Kidney (tissue), 14 donors: Measurements from ENCODE around the gene HCK. TPM values are rescaled to one million over a fixed set of nuclear protein-coding genes. Genes with fewer than 3 reads are reported as not detected.

Source experiments
- DNase-seq, 5 donors: peaks; one replicate each; pipeline ENCODE4 v3.0.0-alpha.2; 2013 to 2020
- FAIRE-seq: peaks from 2 replicates; lab custom pipeline; 2012; peaks lifted over from hg19 to GRCh38; lab: Jason Lieb, UNC
- H3K27ac ChIP-seq, 2 donors: one replicate each; pipeline ENCODE4 v1.7.0; 2013; ENCODE audit warnings: low read depth in 2 of 2, low read length in 2 of 2, inconsistent platforms in 1 of 2
- H3K27me3 ChIP-seq: one replicate; pipeline ENCODE4 v1.7.1; 2013; ENCODE audit warnings: low read length, inconsistent platforms; ENCODE audit not compliant: control insufficient read depth, insufficient read depth
- H3K36me3 ChIP-seq, 3 donors: one replicate each; pipeline versions ENCODE4 v1.7.0 to v1.7.1; 2013; ENCODE audit warnings: low read length in 3 of 3, control low read depth in 1 of 3, inconsistent platforms in 1 of 3; ENCODE audit not compliant: insufficient read depth in 3 of 3, control insufficient read depth in 2 of 3
- H3K4me1 ChIP-seq, 3 donors: one replicate each; pipeline versions ENCODE4 v1.7.0 to v1.7.1; 2013; ENCODE audit warnings: low read length in 3 of 3, inconsistent platforms in 1 of 3, low read depth in 1 of 3; ENCODE audit not compliant: control insufficient read depth in 2 of 3, insufficient read depth in 2 of 3
- H3K4me3 ChIP-seq, 3 donors: one replicate each; pipeline versions ENCODE4 v1.7.0 to v1.8.1; 2013; ENCODE audit warnings: low read length in 3 of 3, control low read depth in 1 of 3, inconsistent platforms in 1 of 3
- H3K9ac ChIP-seq, 3 donors: one replicate each; pipeline versions ENCODE4 v1.7.0 to v1.7.1; 2013; ENCODE audit warnings: low read length in 3 of 3, control low read depth in 1 of 3, inconsistent platforms in 1 of 3
- H3K9me3 ChIP-seq, 3 donors: one replicate each; pipeline versions ENCODE4 v1.7.0 to v1.7.1; 2013; ENCODE audit warnings: low read length in 3 of 3, control low read depth in 1 of 3, inconsistent platforms in 1 of 3; ENCODE audit not compliant: control insufficient read depth in 2 of 3, insufficient read depth in 1 of 3
- CTCF ChIP-seq: IDR thresholded peaks from 3 replicates; pipeline ENCODE4 v1.5.1; 2012; ENCODE audit warnings: mild to moderate bottlenecking, moderate library complexity, borderline replicate concordance; ENCODE audit not compliant: insufficient read depth; ENCODE audit errors: extremely low read depth
- intact Hi-C: fragments of 100-400 bp; cut with DNase I; formaldehyde crosslinking; loops from one replicate; pipeline ENCODE4 v1.11.1; 2022
- polyA plus RNA-seq: library from polyadenylated mRNA; stranded (reverse); fragments of 350-450 nt; fragmentation: Illumina TruSeq; extraction: RNeasy Lipid Tissue Mini Kit (QIAGEN cat#74804); gene quantifications from one replicate; pipeline ENCODE4 v1.2.3, GENCODE V29; 2014; ENCODE audit warnings: low read depth, low replicate concordance; ENCODE audit not compliant: insufficient read depth
- total RNA-seq: library from RNA; stranded (reverse); fragmentation: NEBNext Ultra II Directional; extraction: Animal tissue kit (Norgen Biotek cat#: 25700); gene quantifications from one replicate; pipeline ENCODE4 v1.2.1, GENCODE V29; 2021
- donor health status: control.
- donor health status: control.
- donor health status: control.
- donor health status: control.
- donor health status: control.
- donor health status: DM: yes; HTN: yes; CAD: no.
- donor health status: Normal renal cell carcinoma (clear cell type).

HCK gene
- total and polyA plus RNA-seq, 2 donors from 2014 or later, result 3.9 to 24.0 TPM

- FAIRE-seq, result no peak
- no peaks in the 10 kb centered on the region for H3K36me3 ChIP-seq
- no peak for TF ChIP-seq CTCF
- no peak overlapping the region for H3K4me3 ChIP-seq
- intact Hi-C loops, result no loop called here
- no peak overlapping the region for H3K9ac ChIP-seq
- H3K9me3 ChIP-seq, result no peaks in the 10 kb centered on the region
- no peaks in the 10 kb centered on the region for H3K27me3 ChIP-seq
- H3K27ac ChIP-seq, result no peak overlapping the region
- no peaks in the 10 kb centered on the region for H3K4me1 ChIP-seq
- DNase-seq, result no peak
Measured at GRCh38 chr20:32080783-32081182, 28.7 kb downstream of the HCK start.

DNA sequence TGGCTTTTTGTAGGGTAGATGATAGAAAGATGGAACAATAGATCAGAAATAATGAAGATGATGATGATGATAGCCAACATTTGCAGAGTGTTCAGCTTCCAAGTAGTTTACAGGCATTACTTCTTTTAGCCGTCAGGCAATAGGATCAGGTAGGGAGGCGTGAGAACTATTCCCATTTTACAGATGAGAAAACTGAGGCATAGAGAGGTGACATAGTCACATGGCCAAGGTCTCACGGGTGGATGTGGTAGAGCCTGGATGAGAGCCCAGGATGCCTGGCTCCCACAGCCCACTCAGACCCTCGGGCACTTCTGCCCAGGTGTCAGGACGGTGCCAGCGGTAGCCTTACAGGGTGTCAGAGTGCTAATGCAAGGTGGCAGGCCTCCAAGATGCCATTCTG lies 31.4 kb downstream of the HCK start:
- no peak for DNase-seq
- no peaks in the 10 kb centered on the region for H3K9me3 ChIP-seq
- H3K27ac ChIP-seq, result no peak overlapping the region
- intact Hi-C loops, result no loop called here
- no peak overlapping the region for H3K4me3 ChIP-seq
- TF ChIP-seq CTCF, result no peak
- no peaks in the 10 kb centered on the region for H3K4me1 ChIP-seq
- H3K27me3 ChIP-seq, result no peaks in the 10 kb centered on the region
- FAIRE-seq, result no peak
- no peaks in the 10 kb centered on the region for H3K36me3 ChIP-seq
- H3K9ac ChIP-seq, result no peak overlapping the region

- no peak overlapping the region for H3K4me3 ChIP-seq
- no peaks in the 10 kb centered on the region for H3K9me3 ChIP-seq
- no peak for TF ChIP-seq CTCF
- no peaks in the 10 kb centered on the region for H3K27me3 ChIP-seq
- no peak overlapping the region for H3K9ac ChIP-seq
- no peak for FAIRE-seq
- intact Hi-C loops, result no loop called here
- no peak overlapping the region for H3K27ac ChIP-seq
- H3K4me1 ChIP-seq, result no peaks in the 10 kb centered on the region
- no peak for DNase-seq
- no peaks in the 10 kb centered on the region for H3K36me3 ChIP-seq
Measured at GRCh38 chr20:32087070-32087469, 35.0 kb downstream of the HCK start.

GRCh38 chr20:32088759-32089158 lies 36.7 kb downstream of the HCK start:
- no peak overlapping the region for H3K9ac ChIP-seq
- intact Hi-C loops, result no loop called here

More at GRCh38 chr20:32088759-32089158, 36.7 kb downstream of the HCK start:
- no peak for FAIRE-seq
- DNase-seq, result no peak
- Histone ChIP-seq H3K4me3 (no peak overlapping the region), H3K4me1 (no peaks in the 10 kb centered on the region), H3K27me3 (no peaks in the 10 kb centered on the region), H3K27ac (no peak overlapping the region), H3K36me3 (no peaks in the 10 kb centered on the region), H3K9me3 (no peaks in the 10 kb centered on the region)
- no peak for TF ChIP-seq CTCF
